GM21723 (cell line): Measurements from ENCODE around the gene NEU4.
"Not testable (repeated sequence)": the region's sequence is repeated elsewhere in the genome, so short reads cannot be mapped to it uniquely, and the experiment has no call there.

ENCODE experiments used
- ATAC-seq: cut with Tn5 transposase; IDR thresholded peaks from one replicate; pipeline ENCODE4 v1.9.1; 2021; ENCODE audit warnings: mild to moderate bottlenecking, moderate library complexity; ENCODE audit not compliant: unreplicated experiment

NEU4 gene

DNA sequence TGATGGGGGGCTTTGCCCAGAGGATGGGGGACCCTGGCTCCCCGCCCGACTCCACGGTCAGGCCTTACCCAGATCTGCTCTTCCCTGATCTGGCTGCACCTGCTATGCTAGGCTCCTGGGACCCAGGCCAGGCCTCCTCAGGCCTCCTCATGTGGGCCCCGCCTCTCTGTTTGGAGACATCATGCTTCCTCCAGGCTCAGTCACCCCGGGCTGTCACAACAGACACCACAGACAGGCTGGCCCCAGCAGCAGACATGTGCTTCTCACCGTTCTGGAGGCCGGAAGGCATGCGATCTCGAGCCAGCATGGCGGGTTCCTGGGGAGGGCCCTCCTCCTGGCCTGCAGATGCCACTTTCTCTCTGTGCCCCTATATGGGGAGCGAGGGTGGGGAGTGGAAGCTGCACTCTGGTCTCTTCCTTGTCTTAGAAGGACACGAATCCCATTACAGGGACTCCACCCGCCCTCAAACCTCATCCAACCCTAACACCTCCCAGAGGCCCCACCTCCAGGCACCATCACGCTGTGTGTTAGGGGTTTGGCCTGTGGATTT lies 10.8 kb upstream of the NEU4 start:
- ATAC-seq, result no peak

DNA sequence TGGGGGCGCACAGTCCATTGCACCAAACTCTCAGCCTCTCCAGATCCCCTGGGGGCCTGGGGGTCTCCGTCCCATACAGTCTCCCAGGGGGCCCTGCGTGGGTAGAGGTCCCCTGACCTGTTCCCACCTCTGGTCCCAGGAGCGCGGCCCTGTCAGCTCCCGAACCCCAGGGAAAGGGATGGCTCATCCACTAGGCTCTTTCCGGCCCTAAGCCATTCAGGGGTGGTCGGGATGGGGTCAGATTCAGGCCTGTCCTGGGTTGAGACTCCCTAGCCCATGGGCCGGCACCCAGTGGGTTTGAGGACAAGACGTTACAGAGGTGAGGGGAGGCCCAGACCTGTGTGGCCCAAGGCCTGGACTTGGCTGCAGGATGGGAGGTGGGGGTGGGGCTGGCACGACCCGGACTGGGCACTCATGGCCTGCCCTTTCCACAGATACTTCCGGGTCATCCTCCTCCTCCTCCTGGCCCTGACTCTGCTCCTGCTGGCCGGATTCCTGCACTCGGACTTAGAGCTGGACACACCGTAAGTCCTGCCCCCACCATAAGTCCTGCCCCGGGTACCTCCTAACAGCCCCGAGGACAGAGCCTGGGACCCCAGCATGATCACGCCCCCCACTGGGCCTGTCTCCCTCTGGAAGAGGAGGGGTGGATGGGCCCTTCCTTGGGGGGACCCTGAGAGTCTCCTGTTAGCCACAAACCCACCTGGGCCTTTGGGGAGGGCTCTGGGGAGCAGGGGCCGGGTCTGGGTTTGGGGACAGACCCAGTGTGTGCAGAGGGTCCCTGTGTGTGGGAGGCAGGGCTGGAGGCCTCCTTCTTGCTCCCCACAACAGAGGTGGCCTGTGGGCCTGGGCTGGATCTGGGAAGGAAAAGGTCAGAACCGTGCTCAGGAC lies 10.1 kb upstream of the NEU4 start:
- no peak for ATAC-seq

DNA sequence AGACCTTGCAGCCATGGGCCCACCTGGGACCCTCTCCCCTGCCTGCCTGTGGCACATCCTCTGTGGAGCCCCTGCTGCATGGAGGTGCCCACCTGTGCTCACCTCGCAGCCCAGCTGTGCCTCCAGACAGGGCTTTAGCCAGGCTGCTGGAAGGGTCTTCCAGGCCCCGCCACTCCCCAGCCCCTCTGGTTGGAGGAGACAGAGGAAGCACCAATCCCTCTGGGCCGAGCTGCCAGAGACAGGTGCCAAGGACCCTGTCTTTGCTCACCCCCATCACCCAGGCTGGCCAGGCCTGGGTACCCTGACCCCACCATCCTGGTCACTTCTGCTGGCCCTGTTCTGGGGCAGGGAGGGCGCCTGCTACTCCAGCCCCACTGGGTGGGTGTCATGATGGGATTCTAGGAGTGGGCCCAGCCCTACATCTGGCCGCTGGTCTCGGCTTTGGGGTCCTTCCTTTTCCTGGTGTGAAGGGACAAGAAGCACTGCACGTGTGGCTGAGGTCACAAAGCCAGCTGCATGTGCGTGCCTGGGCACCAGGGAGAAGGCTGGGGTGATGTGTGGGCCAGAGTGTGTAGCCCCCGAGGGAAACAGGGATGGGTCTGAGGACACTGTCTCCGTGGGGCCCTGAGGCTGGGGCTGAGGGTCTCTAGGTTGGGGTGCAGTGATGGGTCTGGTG lies 9.3 kb upstream of the NEU4 start:
- no peak for ATAC-seq

DNA sequence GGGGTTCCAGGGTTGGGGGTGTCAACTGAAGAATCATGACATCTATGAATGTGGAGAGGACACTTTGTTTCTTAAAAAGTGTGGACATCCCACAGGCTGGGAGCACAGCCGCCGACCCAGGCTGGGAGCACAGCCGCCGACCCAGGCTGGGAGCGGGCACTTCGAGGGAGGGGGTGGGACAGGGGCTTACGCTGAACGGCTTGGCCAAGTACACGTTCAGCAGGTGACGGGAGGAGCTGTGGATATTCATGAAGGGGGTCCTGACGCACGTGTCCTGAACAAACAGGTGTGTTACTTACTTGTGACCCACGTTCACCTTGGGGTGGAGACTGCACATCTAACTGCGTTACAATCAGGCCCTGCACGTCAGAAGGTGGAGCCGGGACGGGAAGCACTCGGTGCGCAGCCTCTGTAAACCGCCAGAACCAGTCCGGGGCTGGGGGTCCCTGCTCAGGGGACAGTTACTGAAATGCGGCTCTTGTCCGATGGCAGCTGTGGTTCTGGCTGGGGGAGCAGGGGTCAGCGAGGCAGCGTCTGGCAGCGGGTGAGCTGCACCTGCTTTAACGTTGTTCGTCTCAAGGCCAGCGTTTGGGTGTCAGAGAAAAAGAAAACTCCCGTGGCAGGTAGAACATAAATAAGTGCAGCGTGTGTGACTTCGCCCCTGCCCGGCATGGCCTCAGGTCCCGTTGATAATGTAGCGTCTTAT lies 8.6 kb upstream of the NEU4 start:
- ATAC-seq, result not testable (repeated sequence)

DNA sequence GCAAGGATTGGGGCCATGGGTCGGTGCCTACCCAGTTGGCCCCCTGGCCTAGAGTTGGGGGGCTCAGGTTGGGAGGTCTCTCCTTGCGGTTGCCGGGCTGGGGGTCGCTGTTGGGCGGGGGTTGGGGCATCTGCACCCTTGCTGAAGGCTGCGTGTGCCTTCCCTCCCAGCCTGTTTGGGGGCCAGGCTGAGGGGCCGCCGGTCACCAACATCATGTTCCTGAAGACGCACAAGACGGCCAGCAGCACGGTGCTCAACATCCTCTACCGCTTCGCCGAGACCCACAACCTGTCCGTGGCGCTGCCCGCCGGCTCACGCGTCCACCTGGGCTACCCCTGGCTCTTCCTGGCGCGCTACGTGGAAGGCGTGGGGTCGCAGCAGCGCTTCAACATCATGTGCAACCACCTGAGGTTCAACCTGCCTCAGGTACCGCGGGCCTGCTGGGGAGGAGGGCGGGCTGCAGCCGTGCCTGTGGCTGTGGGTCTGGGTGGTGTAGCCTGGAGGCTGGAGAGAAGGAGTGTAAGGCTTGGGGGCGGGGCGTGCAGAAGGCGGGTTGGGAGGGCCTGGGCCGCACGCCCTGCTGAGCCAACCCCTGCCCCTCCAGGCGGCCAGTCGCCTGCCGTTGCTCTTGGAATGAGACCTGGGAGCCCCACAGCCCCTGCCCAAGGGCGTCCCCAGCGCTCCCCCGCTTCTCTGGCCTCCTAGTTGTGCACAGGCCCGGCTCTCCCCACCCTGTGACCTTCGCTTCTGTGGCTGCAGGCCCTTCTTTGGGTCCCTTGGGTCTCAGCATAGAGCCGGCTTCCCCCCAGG lies 7.2 kb upstream of the NEU4 start:
- ATAC-seq, result no peak

DNA sequence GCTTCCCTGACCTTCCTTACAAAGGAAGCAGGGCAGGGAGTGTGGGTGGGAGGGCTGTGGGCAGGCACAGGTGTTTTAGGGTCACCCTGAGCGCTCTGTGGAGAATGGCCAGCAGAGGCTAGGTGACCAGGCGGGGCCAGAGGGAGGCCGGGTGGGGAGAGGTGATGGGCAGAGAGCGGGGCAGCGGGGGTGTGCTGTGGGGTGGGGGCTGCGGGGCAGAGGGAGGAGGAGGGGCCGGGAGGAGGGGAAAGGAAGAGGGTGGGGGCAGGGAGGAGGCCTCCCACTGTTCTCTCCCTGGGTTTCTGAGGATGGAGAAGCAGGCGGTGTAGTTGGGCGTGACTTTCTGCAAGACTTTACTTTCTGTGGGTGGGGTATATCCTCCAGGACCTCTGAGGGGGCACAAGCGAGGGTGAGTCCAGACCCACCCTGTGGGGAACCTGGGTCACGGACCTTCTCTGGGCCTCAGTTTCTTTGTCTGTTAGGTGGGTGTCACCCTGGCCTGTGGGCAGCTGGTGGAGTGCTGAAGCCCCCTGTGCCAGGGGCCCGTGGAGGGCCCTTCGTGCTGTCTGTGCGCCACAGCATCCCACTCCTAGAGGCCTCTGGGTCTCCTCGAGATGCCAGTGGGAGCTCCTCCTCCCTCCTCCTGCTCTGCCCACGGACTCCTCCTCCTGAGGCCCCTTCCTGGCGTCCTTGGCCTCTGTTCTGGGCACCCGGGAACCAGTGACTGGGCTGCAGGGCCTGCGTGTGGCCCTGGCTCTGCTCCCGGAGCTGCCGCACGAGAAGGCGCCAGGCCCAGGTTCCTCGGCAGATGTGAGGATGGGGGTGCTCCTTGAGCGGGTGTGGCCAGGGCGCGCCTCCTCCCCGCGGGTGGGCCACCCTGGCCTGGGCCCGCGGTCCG lies 6.3 kb upstream of the NEU4 start:
- no peak for ATAC-seq

DNA sequence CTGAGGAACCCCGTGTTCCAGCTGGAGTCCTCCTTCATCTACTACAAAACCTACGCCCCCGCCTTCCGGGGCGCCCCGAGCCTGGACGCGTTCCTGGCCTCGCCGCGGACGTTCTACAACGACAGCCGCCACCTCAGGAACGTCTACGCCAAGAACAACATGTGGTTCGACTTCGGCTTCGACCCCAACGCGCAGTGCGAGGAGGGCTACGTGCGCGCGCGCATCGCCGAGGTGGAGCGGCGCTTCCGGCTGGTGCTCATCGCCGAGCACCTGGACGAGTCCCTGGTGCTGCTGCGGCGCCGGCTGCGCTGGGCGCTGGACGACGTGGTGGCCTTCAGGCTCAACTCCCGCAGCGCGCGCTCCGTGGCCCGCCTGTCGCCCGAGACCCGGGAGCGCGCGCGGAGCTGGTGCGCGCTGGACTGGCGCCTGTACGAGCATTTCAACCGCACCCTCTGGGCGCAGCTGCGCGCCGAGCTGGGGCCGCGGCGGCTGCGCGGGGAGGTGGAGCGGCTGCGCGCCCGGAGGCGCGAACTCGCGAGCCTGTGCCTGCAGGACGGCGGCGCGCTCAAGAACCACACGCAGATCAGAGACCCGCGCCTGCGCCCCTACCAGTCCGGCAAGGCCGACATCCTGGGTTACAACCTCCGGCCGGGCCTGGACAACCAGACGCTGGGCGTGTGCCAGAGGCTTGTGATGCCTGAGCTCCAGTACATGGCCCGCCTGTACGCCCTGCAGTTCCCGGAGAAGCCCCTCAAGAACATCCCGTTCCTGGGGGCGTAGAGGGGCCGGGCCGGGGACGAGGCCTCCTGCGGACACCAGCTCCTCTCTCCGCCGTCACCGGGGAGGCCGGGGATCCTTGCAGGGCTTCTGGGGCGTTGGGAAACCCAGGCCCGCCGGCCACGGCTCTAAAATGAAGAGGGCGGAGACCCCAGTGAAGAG lies 5.3 kb upstream of the NEU4 start:
- ATAC-seq, result no peak

DNA sequence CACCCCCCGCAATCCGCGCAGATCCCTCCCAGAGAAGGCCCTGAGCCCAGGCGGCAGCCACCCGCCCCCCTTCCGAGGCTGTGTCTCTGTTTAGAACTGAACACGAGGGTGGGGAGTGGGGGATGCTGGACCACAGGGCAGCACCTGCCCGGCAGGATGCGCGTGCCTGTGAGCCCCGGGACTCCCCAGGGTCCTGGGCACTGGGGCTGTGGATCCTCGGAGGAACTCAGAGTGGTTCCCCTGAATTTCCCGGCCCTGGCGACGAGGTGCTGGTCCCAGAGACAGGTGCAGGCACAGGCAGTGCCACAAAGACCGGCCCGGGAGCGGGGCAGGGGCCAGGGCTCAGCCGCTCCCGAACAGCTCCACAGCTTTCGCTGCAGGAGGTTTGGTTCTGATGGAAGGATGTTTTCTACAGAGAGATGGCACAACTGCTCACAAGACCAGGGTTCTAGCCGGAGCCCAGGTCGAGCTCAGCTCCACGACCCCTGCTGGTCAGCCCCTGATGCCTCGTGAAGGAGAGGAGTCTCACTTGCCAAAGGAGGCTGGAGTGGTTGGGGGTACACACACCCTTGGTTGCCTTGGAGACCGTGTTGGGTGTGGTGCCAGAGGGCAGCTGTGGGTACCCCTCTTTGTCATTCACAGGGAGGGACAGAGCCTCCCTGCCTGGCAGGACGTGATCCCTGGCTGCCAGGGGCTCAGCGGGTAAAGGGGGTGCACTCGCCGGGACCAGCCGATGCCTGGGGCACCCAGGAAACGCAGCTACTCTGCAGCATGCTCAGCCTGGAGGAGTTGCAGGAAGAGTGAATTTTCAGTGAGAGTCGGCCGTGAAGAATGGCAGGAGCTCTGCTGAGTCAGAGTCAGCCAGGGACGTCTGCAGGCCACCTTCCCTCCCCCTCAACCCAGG lies 4.4 kb upstream of the NEU4 start:
- ATAC-seq, result no peak

DNA sequence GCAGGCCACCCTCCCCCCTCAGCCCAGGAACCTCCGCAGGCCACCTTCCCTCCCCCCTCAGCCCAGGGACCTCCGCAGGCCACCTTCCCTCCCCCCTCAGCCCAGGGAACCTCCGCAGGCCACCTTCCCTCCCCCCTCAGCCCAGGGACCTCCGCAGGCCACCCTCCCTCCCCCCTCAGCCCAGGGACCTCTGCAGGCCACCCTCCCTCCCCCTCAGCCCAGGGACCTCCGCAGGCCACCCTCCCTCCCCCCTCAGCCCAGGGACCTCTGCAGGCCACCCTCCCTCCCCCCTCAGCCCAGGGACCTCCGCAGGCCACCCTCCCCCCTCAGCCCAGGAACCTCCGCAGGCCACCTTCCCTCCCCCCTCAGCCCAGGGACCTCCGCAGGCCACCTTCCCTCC lies 2.8 kb upstream of the NEU4 start:
- not testable (repeated sequence) for ATAC-seq

DNA sequence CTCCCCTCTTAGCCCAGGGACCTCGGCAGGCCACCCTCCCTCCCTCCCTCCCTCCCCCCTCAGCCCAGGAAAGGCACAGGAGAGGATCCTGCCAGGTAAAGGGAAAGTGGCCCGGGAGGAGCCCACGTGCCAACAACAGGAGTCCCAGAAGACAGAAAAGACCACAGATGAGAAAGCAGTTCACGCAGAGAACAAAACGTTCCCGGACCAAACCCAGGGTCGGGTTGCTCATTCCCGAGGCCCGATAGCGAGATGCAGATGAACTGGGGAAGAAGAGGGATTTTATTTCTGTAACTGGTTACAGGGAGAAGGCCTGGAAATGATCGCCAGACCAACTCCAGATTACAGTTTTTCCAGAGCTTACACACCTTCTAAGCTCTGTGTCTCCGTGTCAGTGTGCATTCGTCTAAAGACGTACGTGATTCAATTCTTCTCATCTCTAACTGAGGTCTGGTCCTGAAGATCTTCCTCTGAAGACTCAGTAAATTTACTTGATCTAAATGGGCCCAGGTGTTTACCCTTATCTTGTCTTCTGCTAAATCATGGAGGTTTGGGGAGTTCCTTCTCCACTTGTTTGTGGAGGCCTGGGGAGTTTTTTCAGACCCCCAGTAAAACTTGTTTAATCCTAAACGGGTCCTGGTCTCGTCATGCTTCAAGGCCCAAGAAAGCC lies 807 bp upstream of the NEU4 start:
- ATAC-seq, result no peak

DNA sequence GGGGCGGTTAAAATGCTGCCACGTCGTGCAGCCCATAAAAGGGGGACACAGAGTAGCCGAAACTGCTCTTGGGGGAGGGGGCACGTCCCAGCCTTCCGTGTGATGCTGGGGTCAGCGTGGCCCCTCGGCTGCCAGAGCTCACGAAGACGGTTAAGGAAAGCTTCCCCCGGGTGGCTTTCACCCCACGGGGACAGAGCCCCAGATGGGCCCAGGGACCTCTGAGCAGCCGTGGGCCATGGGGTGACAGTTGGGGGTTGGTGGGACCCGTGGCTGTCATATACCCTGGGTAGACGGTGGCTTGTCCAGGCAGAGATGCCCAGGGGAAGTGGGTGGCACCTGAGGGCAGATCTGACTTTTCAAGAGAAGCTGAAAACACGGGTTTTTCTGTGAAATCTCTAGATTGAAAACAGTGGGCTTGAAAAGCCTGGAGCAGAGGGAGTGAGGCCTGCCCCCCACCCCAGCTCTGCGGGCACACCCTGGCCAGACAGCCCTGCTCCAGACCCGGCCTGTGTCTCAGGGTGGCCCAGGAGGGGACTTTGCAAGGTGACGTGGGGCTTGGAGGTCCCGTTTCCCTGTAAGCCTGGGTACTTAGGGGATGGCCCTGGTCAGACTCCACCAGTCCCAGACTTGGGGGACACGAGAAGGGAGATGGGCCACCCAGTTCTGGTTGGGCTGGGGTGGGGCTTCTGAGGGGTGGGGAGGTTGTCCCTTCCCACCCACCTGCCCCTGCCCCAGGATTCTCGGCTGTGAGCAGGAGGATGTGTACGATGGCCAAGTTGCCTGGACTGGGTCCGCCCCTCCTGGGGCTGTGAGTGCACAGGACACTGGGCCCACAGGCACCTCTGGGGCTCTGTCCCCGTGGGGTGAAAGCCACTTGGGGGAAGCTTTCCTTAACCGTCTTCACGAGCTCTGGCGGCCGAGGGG lies 652 bp downstream of the NEU4 start:
- ATAC-seq, result no peak

DNA sequence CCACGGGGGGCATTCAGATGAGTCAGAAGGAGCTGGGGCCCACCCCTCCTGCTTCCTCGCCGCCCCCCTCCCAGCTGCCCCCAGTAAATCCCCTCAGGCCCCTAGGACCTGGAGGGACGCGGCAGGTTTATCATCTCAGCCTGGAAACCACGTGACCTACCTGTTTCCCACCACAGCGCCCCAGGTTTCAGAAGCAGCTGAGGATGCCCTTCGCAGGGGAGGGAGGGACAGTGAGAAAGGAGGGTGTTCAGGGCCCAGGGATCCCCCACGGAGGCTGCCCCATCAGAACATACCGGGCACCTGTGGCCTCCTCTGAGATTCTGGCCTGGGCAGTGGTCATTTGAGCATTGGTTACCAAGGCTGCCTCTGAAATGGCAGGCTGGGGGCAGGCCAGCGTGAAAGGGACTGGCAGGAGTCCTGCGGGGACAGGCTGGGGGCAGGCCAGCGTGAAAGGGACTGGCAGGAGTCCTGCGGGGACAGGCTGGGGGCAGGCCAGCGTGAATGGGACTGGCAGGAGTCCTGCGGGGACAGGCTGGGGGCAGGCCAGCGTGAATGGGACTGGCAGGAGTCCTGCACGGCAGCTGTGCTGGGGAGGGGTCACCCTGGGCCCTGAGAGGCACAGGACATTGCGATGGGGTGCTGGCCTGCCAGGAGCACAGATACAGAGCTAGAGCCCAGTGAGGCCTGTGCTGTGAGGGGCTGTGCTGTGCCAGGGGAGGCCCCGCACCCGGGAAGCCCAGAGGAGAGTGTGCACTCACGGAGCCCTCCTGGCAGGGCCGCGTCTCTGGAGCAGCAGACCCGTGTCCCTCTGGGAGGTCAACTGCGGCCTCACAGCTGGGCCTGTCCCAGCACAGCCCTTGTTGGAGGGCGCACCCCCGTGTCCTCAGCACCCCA lies 1.6 kb downstream of the NEU4 start:
- no peak for ATAC-seq

DNA sequence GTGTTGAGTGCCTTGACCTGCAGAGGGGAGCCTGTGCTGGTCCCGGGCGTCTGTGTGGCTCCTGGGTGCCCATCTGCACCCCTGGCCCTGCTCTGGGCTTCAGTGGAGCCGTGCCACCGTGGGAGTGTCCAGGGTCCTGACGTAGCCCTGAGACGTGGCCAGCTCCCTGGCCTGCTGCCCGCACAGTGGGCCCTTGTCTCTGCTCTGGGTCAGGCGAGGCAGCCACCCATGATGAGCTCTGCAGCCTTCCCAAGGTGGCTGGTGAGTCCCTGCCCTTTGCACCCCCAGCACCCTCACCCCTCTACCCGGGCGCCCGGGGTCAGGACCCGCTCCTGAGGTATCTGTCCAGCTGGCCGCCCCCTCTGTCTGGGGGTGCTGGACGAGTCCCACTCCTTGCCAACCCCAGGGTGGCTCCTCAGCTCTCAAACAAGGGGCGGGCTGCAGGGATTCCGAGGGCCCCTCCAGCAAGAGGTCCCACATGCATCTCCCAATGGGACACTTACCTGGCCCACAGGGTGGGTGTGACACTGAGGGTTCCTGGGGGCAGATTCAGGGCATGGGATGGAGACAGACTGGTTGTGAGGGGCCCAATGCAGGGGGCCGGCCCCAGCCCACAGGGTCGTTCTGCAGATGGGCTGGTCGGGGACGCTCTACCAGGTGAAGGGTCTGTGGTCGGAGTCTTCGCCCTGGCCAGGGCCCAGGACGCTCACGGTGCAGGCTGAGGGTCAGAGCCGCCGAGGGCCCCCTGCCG lies 2.4 kb downstream of the NEU4 start:
- no peak for ATAC-seq
